ENCODE measurements around the gene KCNQ2. TPM values are rescaled to one million over a fixed set of nuclear protein-coding genes. Genes with fewer than 3 reads are reported as not detected.

The KCNQ2 gene
- total and polyA plus RNA-seq, 10 donors = 0.13 to 3.5 (median 0.45) TPM; not detected in 2

DNA sequence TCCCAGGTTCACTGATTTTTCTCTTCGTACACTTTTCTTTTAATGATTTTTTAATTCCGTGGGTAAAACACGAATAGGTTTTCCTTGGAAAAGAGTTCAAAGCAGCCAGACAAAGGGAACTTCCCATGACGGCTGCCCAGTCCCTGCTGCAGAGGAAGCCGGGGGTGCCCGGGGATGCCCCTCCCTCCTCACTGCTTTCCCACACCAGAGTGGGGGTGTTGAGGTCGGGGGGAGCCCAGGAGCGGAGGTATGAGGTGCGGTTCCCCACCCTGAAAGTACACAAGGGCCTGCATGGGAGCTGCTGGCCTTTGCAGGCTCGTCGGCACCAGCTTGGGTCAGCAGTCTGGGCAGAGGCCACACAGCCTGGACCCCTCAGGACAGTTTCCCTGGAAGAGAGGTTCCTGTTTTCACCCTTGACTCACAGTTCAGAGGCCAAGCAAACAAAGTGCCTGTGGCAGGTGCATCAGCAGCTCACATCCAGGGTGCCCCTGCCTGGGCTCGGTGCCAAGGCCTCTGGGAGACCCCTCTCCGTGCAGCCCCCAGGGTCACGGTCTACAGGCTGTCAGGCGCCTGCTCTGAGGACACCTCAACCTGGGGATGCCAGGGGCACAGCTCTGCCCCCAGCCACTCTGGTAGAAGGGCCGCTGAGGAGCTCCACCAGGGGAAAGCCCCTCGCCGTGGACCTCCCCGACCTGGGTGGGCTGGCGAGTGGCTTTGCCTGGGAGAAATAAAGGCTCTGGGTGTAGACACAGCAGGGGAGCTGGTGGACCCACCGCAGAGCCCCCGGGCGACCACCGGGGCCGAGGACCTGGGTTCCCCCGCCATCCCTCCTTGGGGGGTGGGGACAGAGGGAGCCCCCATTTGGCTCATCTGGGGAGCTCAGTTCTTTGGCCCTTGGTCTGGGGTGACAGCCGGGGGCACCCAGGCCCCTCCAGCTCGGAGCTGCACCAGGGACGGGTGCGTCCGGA lies 95.9 kb downstream of the KCNQ2 start:
- H3K9me3 ChIP-seq = no peaks in the 10 kb centered on the region
- H3K27ac ChIP-seq = no peak overlapping the region
- no peak for DNase-seq
- H3K36me3 ChIP-seq = no peaks in the 10 kb centered on the region
- 52 to 60% (median 57%) methylated on average over 25 to 31 of the region's 31 CpGs for whole genome bisulfite sequencing, 5 donors
- no peak overlapping the region for H3K4me3 ChIP-seq
- no peak for TF ChIP-seq POLR2A (IDR thresholded peaks at IDR 0.05)
- no peak for TF ChIP-seq POLR2AphosphoS5 (IDR thresholded peaks at IDR 0.05)
- no peak for TF ChIP-seq CTCF (IDR thresholded peaks at IDR 0.05 in 8 of 11, conservative IDR thresholded peaks at IDR 0.05 in 3 of 11)
- intact Hi-C loops (cut with DNase I; ENCODE audit: low total_unique reads) = no loop called here
- peaks cover 0 to 96% (median 17%) of the 10 kb centered on the region in 7 donors for H3K27me3 ChIP-seq (replicated peaks in 1 of 7)
- peaks cover 0 to 8% (median 0%) of the 10 kb centered on the region in 6 donors for H3K4me1 ChIP-seq

DNA sequence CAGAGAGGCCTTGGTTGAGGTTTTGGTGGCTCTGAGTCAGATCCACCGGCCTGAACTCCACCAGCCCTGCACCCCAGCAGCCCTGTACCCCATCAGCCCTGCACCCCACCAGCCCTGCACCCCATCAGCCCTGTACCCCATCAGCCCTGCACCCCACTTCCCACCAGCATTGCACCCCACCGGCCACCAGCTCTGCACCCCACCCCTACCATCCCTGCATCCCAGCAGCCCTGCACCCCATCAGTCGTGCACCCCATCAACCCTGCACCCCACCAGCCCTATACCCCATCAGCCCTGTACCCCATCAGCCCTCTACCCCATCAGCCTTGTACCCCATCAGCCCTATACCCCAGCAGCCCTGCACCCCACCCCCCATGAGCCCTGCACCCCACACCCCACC lies 97.0 kb downstream of the KCNQ2 start:
- no peak overlapping the region for H3K27ac ChIP-seq
- no peaks in the 10 kb centered on the region for H3K36me3 ChIP-seq
- H3K27me3 ChIP-seq (replicated peaks in 1 of 7) = peaks cover 0 to 95% (median 17%) of the 10 kb centered on the region in 7 donors
- intact Hi-C loops (cut with DNase I; ENCODE audit: low total_unique reads) = no loop called here
- no peak for DNase-seq
- WGBS, 5 donors = 76 to 96% (median 82%) methylated on average over 3 of the region's 3 CpGs
- no peaks in the 10 kb centered on the region for H3K9me3 ChIP-seq
- peaks cover 0 to 6% (median 0%) of the 10 kb centered on the region in 6 donors for H3K4me1 ChIP-seq
- no peak overlapping the region for H3K4me3 ChIP-seq
- TF ChIP-seq POLR2AphosphoS5 (IDR thresholded peaks at IDR 0.05) (no peak), POLR2A (IDR thresholded peaks at IDR 0.05) (no peak), CTCF (IDR thresholded peaks at IDR 0.05 in 8 of 11, conservative IDR thresholded peaks at IDR 0.05 in 3 of 11) (no peak)

DNA sequence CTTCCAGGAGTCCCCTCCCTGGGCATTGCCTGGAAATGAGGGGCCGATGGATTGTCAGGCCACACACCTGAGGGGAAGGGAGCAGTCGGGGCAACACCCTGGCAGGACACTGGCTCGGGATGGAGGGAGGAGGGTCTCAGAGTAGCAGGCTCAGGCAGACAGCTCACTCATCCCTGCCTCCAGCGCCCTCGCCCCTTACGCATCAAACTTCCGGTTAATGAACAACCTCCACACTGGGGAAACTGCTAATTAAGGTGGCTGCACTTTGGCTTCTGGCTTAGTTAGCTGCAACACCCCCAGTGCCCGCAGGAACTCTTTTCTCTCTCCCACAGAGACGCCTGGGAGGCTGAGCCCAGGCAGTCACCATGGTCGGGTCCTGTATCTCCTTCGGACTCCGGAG lies 98.0 kb downstream of the KCNQ2 start:
- peaks cover 0 to 6% (median 0%) of the 10 kb centered on the region in 6 donors for H3K4me1 ChIP-seq
- intact Hi-C loops (cut with DNase I; ENCODE audit: low total_unique reads) = no loop called here
- TF ChIP-seq CTCF (IDR thresholded peaks at IDR 0.05 in 8 of 11, conservative IDR thresholded peaks at IDR 0.05 in 3 of 11) = no peak
- no peak for TF ChIP-seq POLR2A (IDR thresholded peaks at IDR 0.05)
- no peak for TF ChIP-seq POLR2AphosphoS5 (IDR thresholded peaks at IDR 0.05)
- WGBS, 5 donors = 62 to 72% (median 69%) methylated on average over 8 to 12 of the region's 12 CpGs
- H3K9me3 ChIP-seq = no peaks in the 10 kb centered on the region
- H3K27me3 ChIP-seq (replicated peaks in 1 of 7) = peaks cover 0 to 93% (median 17%) of the 10 kb centered on the region in 7 donors
- no peak overlapping the region for H3K4me3 ChIP-seq
- H3K36me3 ChIP-seq = no peaks in the 10 kb centered on the region
- DNase-seq = no peak
- no peak overlapping the region for H3K27ac ChIP-seq

DNA sequence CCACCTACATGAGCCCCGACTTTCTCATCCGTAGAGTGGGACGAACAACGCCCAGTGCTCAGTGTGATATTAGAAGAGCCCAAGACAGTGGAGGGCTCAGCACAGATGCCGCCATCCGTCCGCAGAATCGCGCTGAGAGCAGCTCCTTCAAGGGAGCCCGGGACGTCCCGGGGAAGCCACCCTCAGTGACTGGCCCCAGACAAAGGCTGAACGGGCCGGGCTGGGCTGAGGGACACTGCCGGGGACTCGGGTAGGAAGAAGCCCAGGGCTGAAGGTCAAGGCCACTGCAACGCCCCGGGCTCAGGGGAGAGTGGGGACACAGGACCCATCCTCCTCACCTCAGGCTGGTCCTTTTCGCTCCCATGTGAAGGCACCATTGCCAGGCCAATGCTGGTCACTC lies 98.5 kb downstream of the KCNQ2 start:
- Histone ChIP-seq H3K27me3 (replicated peaks in 1 of 7) (peaks cover 0 to 88% (median 17%) of the 10 kb centered on the region in 7 donors), H3K36me3 (no peaks in the 10 kb centered on the region), H3K27ac (no peak overlapping the region), H3K4me1 (peaks cover 0 to 6% (median 0%) of the 10 kb centered on the region in 6 donors), H3K9me3 (no peaks in the 10 kb centered on the region), H3K4me3 (no peak overlapping the region)
- no peak for TF ChIP-seq CTCF (IDR thresholded peaks at IDR 0.05 in 8 of 11, conservative IDR thresholded peaks at IDR 0.05 in 3 of 11)
- intact Hi-C loops (cut with DNase I; ENCODE audit: low total_unique reads) = no loop called here
- WGBS, 5 donors = 75 to 87% (median 82%) methylated on average over 16 to 19 of the region's 19 CpGs
- no peak for DNase-seq

Measured in spleen (tissue), 11 donors.